Measurements from ENCODE around the gene CHCHD6.

DNA sequence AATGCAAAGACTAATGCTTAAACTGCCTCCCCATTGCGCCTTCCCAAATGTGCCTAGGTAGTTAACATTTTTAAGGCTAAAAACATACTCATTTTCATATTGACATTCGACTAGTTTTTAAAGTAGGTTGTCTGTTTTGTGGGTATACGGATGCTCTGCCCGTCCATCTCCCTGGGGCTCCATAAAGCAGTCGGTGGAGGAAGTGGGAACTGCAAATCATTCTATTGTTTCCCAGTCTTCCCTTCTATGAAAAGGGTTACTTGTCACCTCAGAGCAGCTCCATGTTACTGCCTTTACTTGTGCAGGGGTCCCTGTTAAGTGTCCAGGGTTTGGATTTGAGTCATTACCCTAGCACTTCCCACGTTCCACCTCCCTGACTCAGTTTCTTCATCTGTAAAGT, 10.9 kb downstream of the CHCHD6 start:
- TF ChIP-seq, protein P1, sequence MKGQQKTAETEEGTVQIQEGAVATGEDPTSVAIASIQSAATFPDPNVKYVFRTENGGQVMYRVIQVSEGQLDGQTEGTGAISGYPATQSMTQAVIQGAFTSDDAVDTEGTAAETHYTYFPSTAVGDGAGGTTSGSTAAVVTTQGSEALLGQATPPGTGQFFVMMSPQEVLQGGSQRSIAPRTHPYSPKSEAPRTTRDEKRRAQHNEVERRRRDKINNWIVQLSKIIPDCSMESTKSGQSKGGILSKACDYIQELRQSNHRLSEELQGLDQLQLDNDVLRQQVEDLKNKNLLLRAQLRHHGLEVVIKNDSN (CRISPR knock-in tag; IDR thresholded peaks at IDR 0.05) = no peak
- TF ChIP-seq, protein P2, sequence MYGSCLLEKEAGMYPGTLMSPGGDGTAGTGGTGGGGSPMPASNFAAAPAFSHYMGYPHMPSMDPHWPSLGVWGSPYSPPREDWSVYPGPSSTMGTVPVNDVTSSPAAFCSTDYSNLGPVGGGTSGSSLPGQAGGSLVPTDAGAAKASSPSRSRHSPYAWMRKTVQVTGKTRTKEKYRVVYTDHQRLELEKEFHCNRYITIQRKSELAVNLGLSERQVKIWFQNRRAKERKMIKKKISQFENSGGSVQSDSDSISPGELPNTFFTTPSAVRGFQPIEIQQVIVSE (CRISPR knock-in tag; IDR thresholded peaks at IDR 0.05; ENCODE audit: borderline replicate concordance) = no peak
- TF ChIP-seq, protein P3, sequence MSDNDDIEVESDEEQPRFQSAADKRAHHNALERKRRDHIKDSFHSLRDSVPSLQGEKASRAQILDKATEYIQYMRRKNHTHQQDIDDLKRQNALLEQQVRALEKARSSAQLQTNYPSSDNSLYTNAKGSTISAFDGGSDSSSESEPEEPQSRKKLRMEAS (CRISPR knock-in tag; IDR thresholded peaks at IDR 0.05) = no peak
- TF ChIP-seq, protein P4, sequence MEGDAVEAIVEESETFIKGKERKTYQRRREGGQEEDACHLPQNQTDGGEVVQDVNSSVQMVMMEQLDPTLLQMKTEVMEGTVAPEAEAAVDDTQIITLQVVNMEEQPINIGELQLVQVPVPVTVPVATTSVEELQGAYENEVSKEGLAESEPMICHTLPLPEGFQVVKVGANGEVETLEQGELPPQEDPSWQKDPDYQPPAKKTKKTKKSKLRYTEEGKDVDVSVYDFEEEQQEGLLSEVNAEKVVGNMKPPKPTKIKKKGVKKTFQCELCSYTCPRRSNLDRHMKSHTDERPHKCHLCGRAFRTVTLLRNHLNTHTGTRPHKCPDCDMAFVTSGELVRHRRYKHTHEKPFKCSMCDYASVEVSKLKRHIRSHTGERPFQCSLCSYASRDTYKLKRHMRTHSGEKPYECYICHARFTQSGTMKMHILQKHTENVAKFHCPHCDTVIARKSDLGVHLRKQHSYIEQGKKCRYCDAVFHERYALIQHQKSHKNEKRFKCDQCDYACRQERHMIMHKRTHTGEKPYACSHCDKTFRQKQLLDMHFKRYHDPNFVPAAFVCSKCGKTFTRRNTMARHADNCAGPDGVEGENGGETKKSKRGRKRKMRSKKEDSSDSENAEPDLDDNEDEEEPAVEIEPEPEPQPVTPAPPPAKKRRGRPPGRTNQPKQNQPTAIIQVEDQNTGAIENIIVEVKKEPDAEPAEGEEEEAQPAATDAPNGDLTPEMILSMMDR (IDR thresholded peaks at IDR 0.05) = no peak
- TF ChIP-seq, protein P5, sequence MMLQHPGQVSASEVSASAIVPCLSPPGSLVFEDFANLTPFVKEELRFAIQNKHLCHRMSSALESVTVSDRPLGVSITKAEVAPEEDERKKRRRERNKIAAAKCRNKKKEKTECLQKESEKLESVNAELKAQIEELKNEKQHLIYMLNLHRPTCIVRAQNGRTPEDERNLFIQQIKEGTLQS (CRISPR knock-in tag; conservative IDR thresholded peaks at IDR 0.05) = no peak
- TF ChIP-seq SMAD3 (CRISPR knock-in tag; IDR thresholded peaks at IDR 0.05; ENCODE audit: borderline replicate concordance) (no peak), NFE2L1 (CRISPR knock-in tag; IDR thresholded peaks at IDR 0.05) (no peak), NR1H2 (CRISPR knock-in tag; IDR thresholded peaks at IDR 0.05) (no peak), CREB1 (CRISPR knock-in tag; IDR thresholded peaks at IDR 0.05) (no peak)
- TF ChIP-seq, protein P6, sequence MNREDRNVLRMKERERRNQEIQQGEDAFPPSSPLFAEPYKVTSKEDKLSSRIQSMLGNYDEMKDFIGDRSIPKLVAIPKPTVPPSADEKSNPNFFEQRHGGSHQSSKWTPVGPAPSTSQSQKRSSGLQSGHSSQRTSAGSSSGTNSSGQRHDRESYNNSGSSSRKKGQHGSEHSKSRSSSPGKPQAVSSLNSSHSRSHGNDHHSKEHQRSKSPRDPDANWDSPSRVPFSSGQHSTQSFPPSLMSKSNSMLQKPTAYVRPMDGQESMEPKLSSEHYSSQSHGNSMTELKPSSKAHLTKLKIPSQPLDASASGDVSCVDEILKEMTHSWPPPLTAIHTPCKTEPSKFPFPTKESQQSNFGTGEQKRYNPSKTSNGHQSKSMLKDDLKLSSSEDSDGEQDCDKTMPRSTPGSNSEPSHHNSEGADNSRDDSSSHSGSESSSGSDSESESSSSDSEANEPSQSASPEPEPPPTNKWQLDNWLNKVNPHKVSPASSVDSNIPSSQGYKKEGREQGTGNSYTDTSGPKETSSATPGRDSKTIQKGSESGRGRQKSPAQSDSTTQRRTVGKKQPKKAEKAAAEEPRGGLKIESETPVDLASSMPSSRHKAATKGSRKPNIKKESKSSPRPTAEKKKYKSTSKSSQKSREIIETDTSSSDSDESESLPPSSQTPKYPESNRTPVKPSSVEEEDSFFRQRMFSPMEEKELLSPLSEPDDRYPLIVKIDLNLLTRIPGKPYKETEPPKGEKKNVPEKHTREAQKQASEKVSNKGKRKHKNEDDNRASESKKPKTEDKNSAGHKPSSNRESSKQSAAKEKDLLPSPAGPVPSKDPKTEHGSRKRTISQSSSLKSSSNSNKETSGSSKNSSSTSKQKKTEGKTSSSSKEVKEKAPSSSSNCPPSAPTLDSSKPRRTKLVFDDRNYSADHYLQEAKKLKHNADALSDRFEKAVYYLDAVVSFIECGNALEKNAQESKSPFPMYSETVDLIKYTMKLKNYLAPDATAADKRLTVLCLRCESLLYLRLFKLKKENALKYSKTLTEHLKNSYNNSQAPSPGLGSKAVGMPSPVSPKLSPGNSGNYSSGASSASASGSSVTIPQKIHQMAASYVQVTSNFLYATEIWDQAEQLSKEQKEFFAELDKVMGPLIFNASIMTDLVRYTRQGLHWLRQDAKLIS (CRISPR knock-in tag; IDR thresholded peaks at IDR 0.05; ENCODE audit: borderline replicate concordance) = no peak
- TF ChIP-seq, protein P7, sequence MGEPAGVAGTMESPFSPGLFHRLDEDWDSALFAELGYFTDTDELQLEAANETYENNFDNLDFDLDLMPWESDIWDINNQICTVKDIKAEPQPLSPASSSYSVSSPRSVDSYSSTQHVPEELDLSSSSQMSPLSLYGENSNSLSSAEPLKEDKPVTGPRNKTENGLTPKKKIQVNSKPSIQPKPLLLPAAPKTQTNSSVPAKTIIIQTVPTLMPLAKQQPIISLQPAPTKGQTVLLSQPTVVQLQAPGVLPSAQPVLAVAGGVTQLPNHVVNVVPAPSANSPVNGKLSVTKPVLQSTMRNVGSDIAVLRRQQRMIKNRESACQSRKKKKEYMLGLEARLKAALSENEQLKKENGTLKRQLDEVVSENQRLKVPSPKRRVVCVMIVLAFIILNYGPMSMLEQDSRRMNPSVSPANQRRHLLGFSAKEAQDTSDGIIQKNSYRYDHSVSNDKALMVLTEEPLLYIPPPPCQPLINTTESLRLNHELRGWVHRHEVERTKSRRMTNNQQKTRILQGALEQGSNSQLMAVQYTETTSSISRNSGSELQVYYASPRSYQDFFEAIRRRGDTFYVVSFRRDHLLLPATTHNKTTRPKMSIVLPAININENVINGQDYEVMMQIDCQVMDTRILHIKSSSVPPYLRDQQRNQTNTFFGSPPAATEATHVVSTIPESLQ (CRISPR knock-in tag; IDR thresholded peaks at IDR 0.05) = no peak

Data from WTC11 (cell line).